Progenitor cell of endocrine pancreas (in vitro differentiated cells): ENCODE results near the gene CNOT10. TPM values are rescaled to one million over a fixed set of nuclear protein-coding genes. Genes with fewer than 3 reads are reported as not detected.

Source experiments
- DNase-seq: peaks from one replicate; pipeline ENCODE4 v3.0.0; 2021; ENCODE audit warnings: low spot score; ENCODE audit not compliant: unreplicated experiment
- H3K27ac Mint-ChIP-seq: 2 replicates; pipeline ENCODE4 v1.8.0; 2021; ENCODE audit warnings: mild to moderate bottlenecking, moderate library complexity, mixed read lengths
- H3K27me3 Mint-ChIP-seq: 2 replicates; pipeline ENCODE4 v1.8.0; 2021; ENCODE audit warnings: mixed read lengths
- H3K36me3 Mint-ChIP-seq: 2 replicates; pipeline ENCODE4 v1.8.0; 2022; ENCODE audit warnings: mixed read lengths; ENCODE audit not compliant: insufficient read depth
- H3K4me1 Mint-ChIP-seq: 2 replicates; pipeline ENCODE4 v1.8.0; 2021; ENCODE audit warnings: low read depth, mixed read lengths
- H3K4me3 Mint-ChIP-seq: 2 replicates; pipeline ENCODE4 v1.8.0; 2021; ENCODE audit warnings: low read depth, mild to moderate bottlenecking, moderate library complexity, mixed read lengths
- H3K9me3 Mint-ChIP-seq: 2 replicates; pipeline ENCODE4 v1.8.0; 2021; ENCODE audit warnings: low read depth, mixed read lengths
- total RNA-seq: library from RNA; stranded (reverse); gene quantifications from 2 replicates; pipeline ENCODE4 v1.2.1, GENCODE V29; 2021
- TF ChIP-seq, protein P1 (sequence below): fragments of 200-600 bp; sonication (generic); IDR thresholded peaks from one replicate; pipeline ENCODE4 v1.5.0; 2021; ENCODE audit warnings: antibody characterized with exemption, mild to moderate bottlenecking; ENCODE audit not compliant: unreplicated experiment

The CNOT10 gene
- total RNA-seq, 1 donor from 2014 or later: 52.5 TPM

DNA sequence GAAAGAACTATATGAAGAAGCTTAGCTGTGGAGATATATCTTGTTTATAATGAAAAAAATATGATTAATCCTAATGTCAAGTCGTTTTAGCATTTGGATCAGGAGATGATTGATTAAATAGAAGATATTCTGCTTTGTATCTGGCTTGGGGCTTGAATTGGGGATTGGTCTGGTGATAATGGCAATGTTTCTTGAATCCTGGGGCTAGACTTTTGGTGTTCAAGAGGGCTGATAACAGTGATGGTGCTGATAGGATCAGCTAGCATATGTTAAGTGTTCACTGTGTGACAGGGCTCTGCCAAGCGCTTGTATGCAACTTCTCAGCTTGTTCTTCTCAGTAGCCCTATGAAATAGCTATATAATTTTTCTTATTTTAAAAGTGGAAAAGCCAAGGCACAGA, 20.2 kb downstream of the CNOT10 start:
- Mint-ChIP-seq H3K4me1 (peaks cover 3% of the 10 kb centered on the region), H3K4me3 (no peak overlapping the region), H3K9me3 (no peaks in the 10 kb centered on the region), H3K27me3 (no peaks in the 10 kb centered on the region), H3K27ac (no peak overlapping the region), H3K36me3 (peaks cover 13% of the 10 kb centered on the region)
- DNase-seq: no peak
- TF ChIP-seq, protein P1, sequence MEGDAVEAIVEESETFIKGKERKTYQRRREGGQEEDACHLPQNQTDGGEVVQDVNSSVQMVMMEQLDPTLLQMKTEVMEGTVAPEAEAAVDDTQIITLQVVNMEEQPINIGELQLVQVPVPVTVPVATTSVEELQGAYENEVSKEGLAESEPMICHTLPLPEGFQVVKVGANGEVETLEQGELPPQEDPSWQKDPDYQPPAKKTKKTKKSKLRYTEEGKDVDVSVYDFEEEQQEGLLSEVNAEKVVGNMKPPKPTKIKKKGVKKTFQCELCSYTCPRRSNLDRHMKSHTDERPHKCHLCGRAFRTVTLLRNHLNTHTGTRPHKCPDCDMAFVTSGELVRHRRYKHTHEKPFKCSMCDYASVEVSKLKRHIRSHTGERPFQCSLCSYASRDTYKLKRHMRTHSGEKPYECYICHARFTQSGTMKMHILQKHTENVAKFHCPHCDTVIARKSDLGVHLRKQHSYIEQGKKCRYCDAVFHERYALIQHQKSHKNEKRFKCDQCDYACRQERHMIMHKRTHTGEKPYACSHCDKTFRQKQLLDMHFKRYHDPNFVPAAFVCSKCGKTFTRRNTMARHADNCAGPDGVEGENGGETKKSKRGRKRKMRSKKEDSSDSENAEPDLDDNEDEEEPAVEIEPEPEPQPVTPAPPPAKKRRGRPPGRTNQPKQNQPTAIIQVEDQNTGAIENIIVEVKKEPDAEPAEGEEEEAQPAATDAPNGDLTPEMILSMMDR: no peak

DNA sequence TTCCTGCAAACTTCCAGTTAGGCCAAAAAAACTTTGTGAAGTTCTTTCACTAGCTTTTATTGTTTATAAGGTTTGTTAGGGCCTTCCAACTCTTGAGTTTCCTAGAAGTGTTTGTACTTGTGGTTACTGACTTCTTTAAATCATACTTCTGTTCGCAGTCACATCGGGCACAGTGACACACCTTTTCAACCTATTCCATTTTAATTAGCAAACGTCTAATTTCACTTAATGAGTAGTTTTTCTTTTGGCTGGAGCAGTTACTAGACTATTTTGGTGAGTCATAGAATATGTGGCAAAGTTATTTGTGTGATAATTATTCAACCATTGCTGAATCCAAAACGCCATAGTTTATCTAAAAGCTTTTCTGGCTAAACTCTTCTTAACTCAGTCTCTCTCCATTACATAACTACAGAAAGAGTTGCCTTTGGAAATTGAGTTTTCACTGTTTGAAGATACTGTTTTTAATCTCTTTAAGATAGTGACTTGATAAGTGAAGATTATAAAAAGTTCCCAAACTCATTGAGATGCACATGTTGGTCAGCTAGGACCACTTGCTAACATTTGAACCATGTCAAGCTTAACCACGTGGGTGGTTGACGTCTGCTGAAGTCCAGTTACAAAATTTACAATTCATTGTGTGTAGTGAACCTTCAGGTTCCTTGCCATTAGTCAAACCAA, 21.5 kb downstream of the CNOT10 start:
- Mint-ChIP-seq H3K36me3 (peaks cover 16% of the 10 kb centered on the region), H3K27ac (no peak overlapping the region), H3K9me3 (no peaks in the 10 kb centered on the region), H3K27me3 (no peaks in the 10 kb centered on the region), H3K4me1 (peaks cover 3% of the 10 kb centered on the region), H3K4me3 (no peak overlapping the region)
- TF ChIP-seq, protein P1: no peak
- no peak for DNase-seq

DNA sequence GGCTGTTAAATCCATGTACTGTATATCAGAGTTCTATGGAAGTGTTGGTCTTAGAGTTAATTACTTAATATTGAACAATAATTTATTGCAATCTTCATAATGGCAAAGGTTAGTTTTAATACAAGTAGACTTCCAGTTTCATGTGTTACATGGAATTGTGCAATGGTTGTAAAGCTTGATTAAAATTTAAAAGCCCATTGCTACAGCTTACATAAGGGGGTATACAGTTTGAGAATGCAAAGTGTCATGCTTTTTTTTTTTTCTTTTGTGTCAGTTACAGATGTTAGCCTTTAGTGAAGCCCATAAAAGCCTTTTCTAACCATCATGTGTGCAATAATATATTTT, 22.0 kb downstream of the CNOT10 start:
- no peak for DNase-seq
- TF ChIP-seq, protein P1: no peak
- H3K4me3 Mint-ChIP-seq: no peak overlapping the region
- H3K36me3 Mint-ChIP-seq: peaks cover 17% of the 10 kb centered on the region
- H3K27me3 Mint-ChIP-seq: no peaks in the 10 kb centered on the region
- H3K27ac Mint-ChIP-seq: no peak overlapping the region
- peaks cover 3% of the 10 kb centered on the region for H3K4me1 Mint-ChIP-seq
- no peaks in the 10 kb centered on the region for H3K9me3 Mint-ChIP-seq

DNA sequence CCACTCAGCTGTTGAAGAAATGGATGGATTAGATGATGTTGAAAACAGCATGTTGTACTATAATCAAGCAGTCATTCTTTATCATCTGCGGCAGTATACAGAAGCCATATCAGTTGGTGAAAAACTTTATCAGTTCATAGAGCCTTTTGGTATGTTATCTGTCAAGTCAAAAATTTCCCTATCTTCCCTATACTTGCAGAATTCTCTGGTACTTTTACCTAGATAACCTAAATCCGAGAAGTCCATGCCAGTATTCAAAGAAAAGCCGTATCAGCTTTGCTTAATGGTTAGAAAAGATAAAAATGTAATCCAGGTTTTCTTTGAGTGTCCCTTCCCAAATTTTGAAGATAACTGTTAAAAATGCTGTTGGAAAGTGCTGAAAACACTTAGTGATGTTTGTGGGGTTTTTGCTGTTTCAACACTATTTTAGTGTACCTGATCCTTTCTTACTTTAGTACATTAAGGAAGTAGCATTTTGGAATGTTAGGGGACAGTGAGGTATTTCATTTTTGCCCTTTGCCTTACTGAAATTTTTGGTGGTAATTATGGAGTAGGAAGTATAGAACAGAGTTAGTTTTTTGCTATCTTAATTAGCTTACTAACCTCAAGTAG, 23.8 kb downstream of the CNOT10 start:
- H3K27ac Mint-ChIP-seq: no peak overlapping the region
- H3K36me3 Mint-ChIP-seq: peaks cover 17% of the 10 kb centered on the region
- DNase-seq: no peak
- no peaks in the 10 kb centered on the region for H3K27me3 Mint-ChIP-seq
- no peaks in the 10 kb centered on the region for H3K9me3 Mint-ChIP-seq
- no peak overlapping the region for H3K4me3 Mint-ChIP-seq
- TF ChIP-seq, protein P1: no peak
- no peaks in the 10 kb centered on the region for H3K4me1 Mint-ChIP-seq

DNA sequence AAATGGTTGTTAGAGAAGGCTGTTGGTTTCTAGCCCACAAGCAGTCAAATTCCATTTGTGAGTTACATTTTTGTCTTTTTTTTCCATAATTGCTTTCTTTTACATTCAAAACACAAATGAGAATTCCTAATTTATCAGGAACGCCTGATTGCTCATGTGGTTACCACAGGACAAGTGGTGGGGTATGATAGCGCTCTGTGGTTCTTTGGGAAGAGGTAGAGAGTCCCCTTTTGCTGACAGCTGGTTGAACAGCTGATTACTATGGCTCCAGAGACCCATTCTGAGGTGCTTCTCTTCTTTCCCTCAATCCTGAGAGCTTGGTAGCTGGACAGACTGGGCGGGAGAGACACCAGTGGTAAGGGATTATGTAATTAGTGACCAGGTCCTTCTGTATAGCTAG, 24.4 kb downstream of the CNOT10 start:
- Mint-ChIP-seq H3K27ac (no peak overlapping the region), H3K4me1 (no peaks in the 10 kb centered on the region), H3K9me3 (no peaks in the 10 kb centered on the region), H3K4me3 (no peak overlapping the region), H3K27me3 (no peaks in the 10 kb centered on the region), H3K36me3 (peaks cover 18% of the 10 kb centered on the region)
- no peak for DNase-seq
- TF ChIP-seq, protein P1: no peak
